ENCODE data around the gene TENM4. TPM values are rescaled to one million over a fixed set of nuclear protein-coding genes. Genes with fewer than 3 reads are reported as not detected.
"Not testable (repeated sequence)": the region's sequence is repeated elsewhere in the genome, so short reads cannot be mapped to it uniquely, and the experiment has no call there.

TENM4 gene
- polyA plus RNA-seq, 1 of the 3 experiments (the other 2 are of a cell fraction): 16.7 TPM

- H3K27me3 ChIP-seq (ENCODE audit: insufficient read depth): no peaks in the 10 kb centered on the region
- H3K9me3 ChIP-seq: no peaks in the 10 kb centered on the region
- H3K4me3 ChIP-seq (ENCODE audit: low read depth in 2 of 2, low read length in 1 of 2): no peak overlapping the region
- H2AFZ ChIP-seq (ENCODE audit: low read depth): no peak overlapping the region
- no peaks in the 10 kb centered on the region for H3K4me1 ChIP-seq (ENCODE audit: control insufficient read depth in 1 of 2, insufficient read depth in 2 of 2, low read depth in 1 of 2, low read length in 1 of 2)
- H3K9me2 ChIP-seq: no peaks in the 10 kb centered on the region
- H3K27ac ChIP-seq (ENCODE audit: low read depth in 2 of 2, low read length in 1 of 2): no peak overlapping the region
- no peak for TF ChIP-seq CTCF (IDR thresholded peaks at IDR 0.05)
- TF ChIP-seq TEAD4 (IDR thresholded peaks at IDR 0.05; ENCODE audit: borderline replicate concordance, insufficient read depth): no peak
- no peak for TF ChIP-seq NFIC (IDR thresholded peaks at IDR 0.05; ENCODE audit: borderline replicate concordance)
- TF ChIP-seq RAD21 (IDR thresholded peaks at IDR 0.05; ENCODE audit: low read length): no peak
- no peak for TF ChIP-seq RCOR1 (IDR thresholded peaks at IDR 0.05; ENCODE audit: low read length)
- TF ChIP-seq RXRA (IDR thresholded peaks at IDR 0.05; ENCODE audit: borderline replicate concordance, low read depth): no peak
- no peak for TF ChIP-seq MEF2A (IDR thresholded peaks at IDR 0.05; ENCODE audit: borderline replicate concordance, low read depth)
- TF ChIP-seq TAF1 (IDR thresholded peaks at IDR 0.05; ENCODE audit: borderline replicate concordance, low read depth, low read length): no peak
- no peaks in the 10 kb centered on the region for H3K79me2 ChIP-seq (ENCODE audit: insufficient read depth)
- no peaks in the 10 kb centered on the region for H3F3A ChIP-seq (replicated peaks; ENCODE audit: insufficient read depth)
- H3K36me3 ChIP-seq (replicated peaks in 1 of 2; ENCODE audit: control insufficient read depth in 1 of 2, insufficient read depth in 2 of 2, low read length in 1 of 2): no peaks in the 10 kb centered on the region
- WGBS (ENCODE audit: low lambda C conversion rate): 80% methylated on average over 7 of the region's 7 CpGs
- H4K20me1 ChIP-seq (ENCODE audit: insufficient read depth): no peaks in the 10 kb centered on the region
- ChIA-PET POLR2A (no interaction called here), CTCF (no interaction called here)
- no peak for DNase-seq
- H3K4me2 ChIP-seq: no peak overlapping the region
- H3K9ac ChIP-seq: no peak overlapping the region
Measured at GRCh38 chr11:79193663-79194310, 247.0 kb downstream of the TENM4 start.

- no peak overlapping the region for H3K9ac ChIP-seq
- no peaks in the 10 kb centered on the region for H3K79me2 ChIP-seq (ENCODE audit: insufficient read depth)
- no peaks in the 10 kb centered on the region for H3K9me3 ChIP-seq
- no peak overlapping the region for H3K4me2 ChIP-seq
- no peaks in the 10 kb centered on the region for H3F3A ChIP-seq (replicated peaks; ENCODE audit: insufficient read depth)
- CTCF ChIA-PET: no interaction called here
- 79% methylated on average over 2 of the region's 2 CpGs for WGBS (ENCODE audit: low lambda C conversion rate)
- no peak overlapping the region for H2AFZ ChIP-seq (ENCODE audit: low read depth)
- no peaks in the 10 kb centered on the region for H3K27me3 ChIP-seq (ENCODE audit: insufficient read depth)
- POLR2A ChIA-PET: no interaction called here
- no peak for DNase-seq
- H3K36me3 ChIP-seq (replicated peaks in 1 of 2; ENCODE audit: control insufficient read depth in 1 of 2, insufficient read depth in 2 of 2, low read length in 1 of 2): no peaks in the 10 kb centered on the region
- no peaks in the 10 kb centered on the region for H3K4me1 ChIP-seq (ENCODE audit: control insufficient read depth in 1 of 2, insufficient read depth in 2 of 2, low read depth in 1 of 2, low read length in 1 of 2)
- no peaks in the 10 kb centered on the region for H3K9me2 ChIP-seq
- TF ChIP-seq RXRA (IDR thresholded peaks at IDR 0.05; ENCODE audit: borderline replicate concordance, low read depth) (no peak), NRF1 (IDR thresholded peaks at IDR 0.05; ENCODE audit: low read depth, low read length) (no peak), EZH2phosphoT487 (IDR thresholded peaks at IDR 0.05; ENCODE audit: borderline replicate concordance, low read depth) (no peak), TCF12 (IDR thresholded peaks at IDR 0.05) (no peak), TEAD4 (IDR thresholded peaks at IDR 0.05; ENCODE audit: borderline replicate concordance, insufficient read depth) (no peak), TAF1 (IDR thresholded peaks at IDR 0.05; ENCODE audit: borderline replicate concordance, low read depth, low read length) (no peak), USF2 (IDR thresholded peaks at IDR 0.05; ENCODE audit: borderline replicate concordance, low read depth, low read length) (no peak)
- TF ChIP-seq, protein P1, sequence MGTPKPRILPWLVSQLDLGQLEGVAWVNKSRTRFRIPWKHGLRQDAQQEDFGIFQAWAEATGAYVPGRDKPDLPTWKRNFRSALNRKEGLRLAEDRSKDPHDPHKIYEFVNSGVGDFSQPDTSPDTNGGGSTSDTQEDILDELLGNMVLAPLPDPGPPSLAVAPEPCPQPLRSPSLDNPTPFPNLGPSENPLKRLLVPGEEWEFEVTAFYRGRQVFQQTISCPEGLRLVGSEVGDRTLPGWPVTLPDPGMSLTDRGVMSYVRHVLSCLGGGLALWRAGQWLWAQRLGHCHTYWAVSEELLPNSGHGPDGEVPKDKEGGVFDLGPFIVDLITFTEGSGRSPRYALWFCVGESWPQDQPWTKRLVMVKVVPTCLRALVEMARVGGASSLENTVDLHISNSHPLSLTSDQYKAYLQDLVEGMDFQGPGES (IDR thresholded peaks at IDR 0.05; ENCODE audit: low read depth, low read length): no peak
- no peaks in the 10 kb centered on the region for H4K20me1 ChIP-seq (ENCODE audit: insufficient read depth)
- no peak overlapping the region for H3K27ac ChIP-seq (ENCODE audit: low read depth in 2 of 2, low read length in 1 of 2)
- H3K4me3 ChIP-seq (ENCODE audit: low read depth in 2 of 2, low read length in 1 of 2): no peak overlapping the region
Measured at GRCh38 chr11:79192836-79193235, 248.0 kb downstream of the TENM4 start.

DNA sequence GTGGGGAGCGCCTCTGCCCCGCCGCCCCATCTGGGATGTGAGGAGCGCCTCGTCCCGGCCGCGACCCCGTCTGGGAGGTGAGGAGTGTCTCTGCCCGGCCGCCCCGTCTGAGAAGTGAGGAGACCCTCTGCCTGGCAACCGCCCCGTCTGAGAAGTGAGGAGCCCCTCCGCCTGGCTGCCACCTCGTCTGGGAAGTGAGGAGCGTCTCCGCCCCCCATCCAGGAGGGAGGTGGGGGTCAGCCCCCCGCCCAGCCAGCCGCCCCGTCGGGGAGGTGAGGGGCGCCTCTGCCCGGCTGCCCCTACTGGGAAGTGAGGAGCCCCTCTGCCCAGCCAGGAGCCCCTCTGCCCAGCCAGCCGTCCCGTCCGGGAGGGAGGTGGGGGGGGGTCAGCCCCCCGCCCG, 249.1 kb downstream of the TENM4 start:
- H3K4me3 ChIP-seq (ENCODE audit: low read depth in 2 of 2, low read length in 1 of 2); DNase-seq; H3K9me2 ChIP-seq; H3K27me3 ChIP-seq (ENCODE audit: insufficient read depth); H3K4me2 ChIP-seq; POLR2A ChIA-PET; H3K9me3 ChIP-seq; H3K36me3 ChIP-seq (replicated peaks in 1 of 2; ENCODE audit: control insufficient read depth in 1 of 2, insufficient read depth in 2 of 2, low read length in 1 of 2); CTCF ChIA-PET; H3K27ac ChIP-seq (ENCODE audit: low read depth in 2 of 2, low read length in 1 of 2); H3K9ac ChIP-seq; H4K20me1 ChIP-seq (ENCODE audit: insufficient read depth); H3K4me1 ChIP-seq (ENCODE audit: control insufficient read depth in 1 of 2, insufficient read depth in 2 of 2, low read depth in 1 of 2, low read length in 1 of 2); H2AFZ ChIP-seq (ENCODE audit: low read depth); H3F3A ChIP-seq (replicated peaks; ENCODE audit: insufficient read depth); H3K79me2 ChIP-seq (ENCODE audit: insufficient read depth): not testable (repeated sequence)
- WGBS (ENCODE audit: low lambda C conversion rate): 92% methylated on average over 13 of the region's 29 CpGs

GRCh38 chr11:79190553-79190952, 250.3 kb downstream of the TENM4 start:
- H3K4me2 ChIP-seq; H3K36me3 ChIP-seq (replicated peaks in 1 of 2; ENCODE audit: control insufficient read depth in 1 of 2, insufficient read depth in 2 of 2, low read length in 1 of 2); H3K9me3 ChIP-seq; H3K27ac ChIP-seq (ENCODE audit: low read depth in 2 of 2, low read length in 1 of 2); H3K4me3 ChIP-seq (ENCODE audit: low read depth in 2 of 2, low read length in 1 of 2); H3K9ac ChIP-seq; H2AFZ ChIP-seq (ENCODE audit: low read depth); H3K4me1 ChIP-seq (ENCODE audit: control insufficient read depth in 1 of 2, insufficient read depth in 2 of 2, low read depth in 1 of 2, low read length in 1 of 2); H3F3A ChIP-seq (replicated peaks; ENCODE audit: insufficient read depth); H4K20me1 ChIP-seq (ENCODE audit: insufficient read depth); POLR2A ChIA-PET; H3K27me3 ChIP-seq (ENCODE audit: insufficient read depth); H3K79me2 ChIP-seq (ENCODE audit: insufficient read depth); CTCF ChIA-PET; H3K9me2 ChIP-seq; DNase-seq: not testable (repeated sequence)
- 77% methylated on average over 10 of the region's 10 CpGs for WGBS (ENCODE audit: low lambda C conversion rate)

All from SK-N-SH (cell line).